OCI-LY1 (cell line): ENCODE data around the gene GRID2.
"Not testable (repeated sequence)": the region's sequence is repeated elsewhere in the genome, so short reads cannot be mapped to it uniquely, and the experiment has no call there.

ENCODE experiments used
- H2AFZ ChIP-seq: fragments of 200-600 bp; sonication (generic), shearing (Covaris generic); 2 replicates; pipeline ENCODE4 v1.6.0; 2014; ENCODE audit warnings: antibody characterized with exemption, mild to moderate bottlenecking, low read length
- H3F3A ChIP-seq: fragments of 200-600 bp; sonication (generic), shearing (Covaris generic); 2 replicates; pipeline ENCODE4 v1.6.0; 2014; ENCODE audit warnings: mild to moderate bottlenecking, antibody characterized with exemption, low read length, moderate library complexity; ENCODE audit not compliant: insufficient read depth
- H3K27ac ChIP-seq: fragments of 200-600 bp; sonication (generic); 2 replicates; pipeline ENCODE4 v1.5.1; 2014; ENCODE audit warnings: low read length, mixed run types, mild to moderate bottlenecking, low read depth; ENCODE audit not compliant: poor library complexity, severe bottlenecking
- H3K27me3 ChIP-seq: fragments of 200-600 bp; sonication (generic); 2 replicates; pipeline ENCODE4 v1.6.0; 2014; ENCODE audit warnings: antibody characterized with exemption, mild to moderate bottlenecking, low read length, moderate library complexity; ENCODE audit not compliant: insufficient read depth
- H3K36me3 ChIP-seq: fragments of 200-600 bp; sonication (generic); 2 replicates; pipeline ENCODE4 v1.6.1; 2014; ENCODE audit warnings: mild to moderate bottlenecking, antibody characterized with exemption, low read length, moderate library complexity, mixed read lengths; ENCODE audit not compliant: insufficient read depth
- H3K4me1 ChIP-seq: fragments of 200-600 bp; sonication (generic); 2 replicates; pipeline ENCODE4 v1.5.1; 2014; ENCODE audit warnings: mild to moderate bottlenecking, low read length, moderate library complexity; ENCODE audit not compliant: insufficient read depth, severe bottlenecking
- H3K4me2 ChIP-seq: fragments of 200-600 bp; sonication (generic), shearing (Covaris generic); 2 replicates; pipeline ENCODE4 v1.6.1; 2014; ENCODE audit warnings: low read length
- H3K4me3 ChIP-seq: fragments of 200-600 bp; sonication (generic); 2 replicates; pipeline ENCODE4 v1.5.1; 2014; ENCODE audit warnings: low read length, low read depth, mild to moderate bottlenecking, mixed read lengths; ENCODE audit not compliant: poor library complexity, severe bottlenecking
- H3K79me2 ChIP-seq: fragments of 200-600 bp; shearing (Covaris generic); 2 replicates; pipeline ENCODE4 v1.6.1; 2016; ENCODE audit warnings: mixed run types, low read length, mixed read lengths; ENCODE audit not compliant: insufficient read depth
- H3K9ac ChIP-seq: fragments of 200-600 bp; sonication (generic), shearing (Covaris generic); 2 replicates; pipeline ENCODE4 v1.6.1; 2014; ENCODE audit warnings: mild to moderate bottlenecking, low read length, mixed read lengths
- H3K9me2 ChIP-seq: fragments of 200-600 bp; sonication (generic), shearing (Covaris generic); 2 replicates; pipeline ENCODE4 v1.6.1; 2014; ENCODE audit warnings: low read depth, mild to moderate bottlenecking, low read length, mixed read lengths
- H3K9me3 ChIP-seq: fragments of 200-600 bp; shearing (Covaris generic); 2 replicates; pipeline ENCODE4 v1.6.1; 2014; ENCODE audit warnings: low read length, mixed read lengths
- H4K20me1 ChIP-seq: fragments of 200-600 bp; sonication (generic), shearing (Covaris generic); 2 replicates; pipeline ENCODE4 v1.6.0; 2016; ENCODE audit warnings: mild to moderate bottlenecking, low read length; ENCODE audit not compliant: insufficient read depth
- CTCF ChIP-seq: fragments of 200-600 bp; sonication (generic), shearing (Covaris generic); IDR thresholded peaks from 2 replicates; pipeline ENCODE4 v1.5.1; 2017; ENCODE audit warnings: mild to moderate bottlenecking, antibody characterized with exemption, low read length, moderate library complexity, mixed read lengths
- EZH2 ChIP-seq: fragments of 200-600 bp; sonication (generic), shearing (Covaris generic); IDR thresholded peaks from 2 replicates; pipeline ENCODE4 v1.8.0; 2017; ENCODE audit warnings: borderline replicate concordance, mixed run types, mild to moderate bottlenecking, antibody characterized with exemption, low read length, moderate library complexity, mixed read lengths

Gene GRID2

GRCh38 chr4:92387459-92388069 lies 83.8 kb downstream of the GRID2 start:
- Histone ChIP-seq H3K4me3 (no peak overlapping the region), H3K36me3 (no peaks in the 10 kb centered on the region), H4K20me1 (no peaks in the 10 kb centered on the region), H3K9me3 (no peaks in the 10 kb centered on the region), H3K9ac (no peak overlapping the region), H3K27ac (no peak overlapping the region), H3F3A (no peaks in the 10 kb centered on the region), H2AFZ (no peak overlapping the region), H3K4me1 (no peaks in the 10 kb centered on the region), H3K27me3 (no peaks in the 10 kb centered on the region), H3K9me2 (no peaks in the 10 kb centered on the region), H3K4me2 (no peak overlapping the region), H3K79me2 (no peaks in the 10 kb centered on the region)
- TF ChIP-seq CTCF (peak; percentile 57), EZH2 (no peak)

GRCh38 chr4:92399032-92399431 lies 95.3 kb downstream of the GRID2 start:
- Histone ChIP-seq H3K9me2 (no peaks in the 10 kb centered on the region), H3K79me2 (no peaks in the 10 kb centered on the region), H4K20me1 (no peaks in the 10 kb centered on the region), H3K27me3 (no peaks in the 10 kb centered on the region), H3K4me2 (no peak overlapping the region), H3K36me3 (no peaks in the 10 kb centered on the region), H3K27ac (no peak overlapping the region), H3F3A (no peaks in the 10 kb centered on the region), H3K4me1 (no peaks in the 10 kb centered on the region), H3K9me3 (no peaks in the 10 kb centered on the region), H3K4me3 (no peak overlapping the region), H3K9ac (no peak overlapping the region), H2AFZ (no peak overlapping the region)
- no peak for TF ChIP-seq CTCF
- no peak for TF ChIP-seq EZH2

GRCh38 chr4:92403525-92403924 lies 99.8 kb downstream of the GRID2 start:
- not testable (repeated sequence) for H3K9me3 ChIP-seq, H3K4me3 ChIP-seq, H3K4me2 ChIP-seq, H3K27ac ChIP-seq, H2AFZ ChIP-seq, H3K36me3 ChIP-seq, H4K20me1 ChIP-seq, H3K4me1 ChIP-seq, H3K9ac ChIP-seq, H3K79me2 ChIP-seq, H3F3A ChIP-seq, H3K9me2 ChIP-seq, H3K27me3 ChIP-seq

GRCh38 chr4:92406488-92406887 lies 102.7 kb downstream of the GRID2 start:
- H3K4me1 ChIP-seq: no peaks in the 10 kb centered on the region
- H3K4me2 ChIP-seq: no peak overlapping the region
- H3K27ac ChIP-seq: no peak overlapping the region
- no peaks in the 10 kb centered on the region for H3F3A ChIP-seq
- H3K4me3 ChIP-seq: no peak overlapping the region
- no peaks in the 10 kb centered on the region for H3K36me3 ChIP-seq
- H3K9ac ChIP-seq: no peak overlapping the region
- TF ChIP-seq CTCF (no peak), EZH2 (no peak)
- H3K27me3 ChIP-seq: no peaks in the 10 kb centered on the region
- H3K79me2 ChIP-seq: no peaks in the 10 kb centered on the region
- H2AFZ ChIP-seq: no peak overlapping the region
- H4K20me1 ChIP-seq: no peaks in the 10 kb centered on the region
- no peaks in the 10 kb centered on the region for H3K9me2 ChIP-seq
- H3K9me3 ChIP-seq: no peaks in the 10 kb centered on the region
